ENCODE data around the gene NUP107. TPM values are rescaled to one million over a fixed set of nuclear protein-coding genes. Genes with fewer than 3 reads are reported as not detected.

The NUP107 gene
- total and polyA plus RNA-seq, 2 experiments from 2014 or later: 23.0 to 40.1 TPM

DNA sequence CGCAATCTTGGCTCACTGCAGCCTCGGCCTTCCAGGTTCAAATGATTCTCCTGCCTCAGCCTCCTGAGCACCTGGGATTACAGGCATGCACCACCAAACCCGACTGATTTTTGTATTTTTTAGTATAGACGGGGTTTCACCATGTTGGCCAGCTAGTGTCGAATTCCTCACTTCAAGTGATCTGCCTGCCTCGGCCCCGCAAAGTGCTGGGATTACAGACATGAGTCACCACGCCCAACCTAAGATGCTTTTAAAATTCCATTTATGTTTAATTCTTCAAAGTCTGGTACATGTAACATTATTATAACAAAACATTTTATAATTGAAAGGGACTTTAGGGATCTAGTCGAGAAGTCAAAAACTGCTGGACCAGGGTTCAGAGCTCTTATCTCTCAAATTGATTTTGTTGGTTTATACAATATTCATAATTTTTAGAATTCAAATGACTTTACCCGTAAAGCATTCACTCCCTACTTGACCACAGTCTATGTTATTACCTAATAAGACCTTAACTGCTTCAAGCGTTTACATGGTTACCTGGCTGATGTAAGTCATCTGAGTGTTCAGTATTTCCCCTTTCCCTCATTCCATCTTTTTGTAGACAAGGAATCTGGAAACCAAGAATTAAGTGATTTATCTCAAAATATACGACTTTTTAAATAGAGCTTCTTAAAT lies 47.9 kb upstream of the NUP107 start:
- 83% methylated on average over 12 of the region's 12 CpGs for WGBS (ENCODE audit: low lambda C conversion rate, missing lambda C conversion rate)
- H3K4me2 ChIP-seq: no peak overlapping the region
- H3K4me1 ChIP-seq (ENCODE audit: insufficient read depth): no peaks in the 10 kb centered on the region
- TF ChIP-seq, protein P1, sequence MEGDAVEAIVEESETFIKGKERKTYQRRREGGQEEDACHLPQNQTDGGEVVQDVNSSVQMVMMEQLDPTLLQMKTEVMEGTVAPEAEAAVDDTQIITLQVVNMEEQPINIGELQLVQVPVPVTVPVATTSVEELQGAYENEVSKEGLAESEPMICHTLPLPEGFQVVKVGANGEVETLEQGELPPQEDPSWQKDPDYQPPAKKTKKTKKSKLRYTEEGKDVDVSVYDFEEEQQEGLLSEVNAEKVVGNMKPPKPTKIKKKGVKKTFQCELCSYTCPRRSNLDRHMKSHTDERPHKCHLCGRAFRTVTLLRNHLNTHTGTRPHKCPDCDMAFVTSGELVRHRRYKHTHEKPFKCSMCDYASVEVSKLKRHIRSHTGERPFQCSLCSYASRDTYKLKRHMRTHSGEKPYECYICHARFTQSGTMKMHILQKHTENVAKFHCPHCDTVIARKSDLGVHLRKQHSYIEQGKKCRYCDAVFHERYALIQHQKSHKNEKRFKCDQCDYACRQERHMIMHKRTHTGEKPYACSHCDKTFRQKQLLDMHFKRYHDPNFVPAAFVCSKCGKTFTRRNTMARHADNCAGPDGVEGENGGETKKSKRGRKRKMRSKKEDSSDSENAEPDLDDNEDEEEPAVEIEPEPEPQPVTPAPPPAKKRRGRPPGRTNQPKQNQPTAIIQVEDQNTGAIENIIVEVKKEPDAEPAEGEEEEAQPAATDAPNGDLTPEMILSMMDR (IDR thresholded peaks at IDR 0.05; ENCODE audit: poor library complexity): no peak
- no peak for TF ChIP-seq EZH2 (IDR thresholded peaks at IDR 0.05; ENCODE audit: borderline replicate concordance)
- no peak for TF ChIP-seq EZH2phosphoT487 (IDR thresholded peaks at IDR 0.05; ENCODE audit: low read depth, severe bottlenecking, unreplicated experiment)
- H3K9me2 ChIP-seq (replicated peaks; ENCODE audit: insufficient read depth): no peaks in the 10 kb centered on the region
- H3K36me3 ChIP-seq (replicated peaks; ENCODE audit: insufficient read depth, low read depth): peaks cover 2% of the 10 kb centered on the region
- no peak overlapping the region for H3K4me3 ChIP-seq
- no peaks in the 10 kb centered on the region for H3K27me3 ChIP-seq
- no peak overlapping the region for H3K27ac ChIP-seq
- peaks cover 96% of the 10 kb centered on the region for H4K20me1 ChIP-seq (ENCODE audit: insufficient read depth, poor library complexity, severe bottlenecking)
- H3K79me2 ChIP-seq: peaks cover 99% of the 10 kb centered on the region
- DNase-seq (ENCODE audit: low spot score): no peak
- no peaks in the 10 kb centered on the region for H3K9me3 ChIP-seq (ENCODE audit: low read depth)
- no peak overlapping the region for H2AFZ ChIP-seq

DNA sequence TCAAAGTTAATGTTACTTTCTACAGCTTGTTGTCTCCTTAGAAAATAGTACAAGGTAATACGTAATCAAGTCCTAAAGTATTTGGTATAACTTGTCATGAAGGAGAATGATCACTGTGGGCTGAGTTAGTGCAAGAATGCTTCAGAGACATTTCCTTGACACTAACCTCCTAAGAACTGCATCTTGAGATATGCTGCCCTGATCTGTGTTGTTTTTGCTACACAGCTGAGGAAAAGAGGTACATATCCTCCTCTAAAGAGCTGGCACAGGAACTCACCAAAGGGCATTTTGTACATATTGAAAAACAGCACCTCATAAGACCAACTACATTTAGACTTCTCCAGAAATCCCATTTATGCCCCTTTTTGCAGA lies 47.4 kb upstream of the NUP107 start:
- Histone ChIP-seq H3K79me2 (peaks cover 99% of the 10 kb centered on the region), H4K20me1 (ENCODE audit: insufficient read depth, poor library complexity, severe bottlenecking) (peaks cover 96% of the 10 kb centered on the region), H3K27me3 (no peaks in the 10 kb centered on the region), H3K36me3 (replicated peaks; ENCODE audit: insufficient read depth, low read depth) (peaks cover 2% of the 10 kb centered on the region), H2AFZ (no peak overlapping the region), H3K27ac (no peak overlapping the region), H3K9me2 (replicated peaks; ENCODE audit: insufficient read depth) (no peaks in the 10 kb centered on the region), H3K4me2 (no peak overlapping the region), H3K4me3 (no peak overlapping the region), H3K9me3 (ENCODE audit: low read depth) (no peaks in the 10 kb centered on the region), H3K4me1 (ENCODE audit: insufficient read depth) (no peaks in the 10 kb centered on the region)
- WGBS (ENCODE audit: low lambda C conversion rate, missing lambda C conversion rate): 92% methylated on average over 1 of the region's 1 CpG
- no peak for DNase-seq (ENCODE audit: low spot score)
- no peak for TF ChIP-seq EZH2 (IDR thresholded peaks at IDR 0.05; ENCODE audit: borderline replicate concordance)
- TF ChIP-seq, protein P1 (IDR thresholded peaks at IDR 0.05; ENCODE audit: poor library complexity): no peak
- no peak for TF ChIP-seq EZH2phosphoT487 (IDR thresholded peaks at IDR 0.05; ENCODE audit: low read depth, severe bottlenecking, unreplicated experiment)

DNA sequence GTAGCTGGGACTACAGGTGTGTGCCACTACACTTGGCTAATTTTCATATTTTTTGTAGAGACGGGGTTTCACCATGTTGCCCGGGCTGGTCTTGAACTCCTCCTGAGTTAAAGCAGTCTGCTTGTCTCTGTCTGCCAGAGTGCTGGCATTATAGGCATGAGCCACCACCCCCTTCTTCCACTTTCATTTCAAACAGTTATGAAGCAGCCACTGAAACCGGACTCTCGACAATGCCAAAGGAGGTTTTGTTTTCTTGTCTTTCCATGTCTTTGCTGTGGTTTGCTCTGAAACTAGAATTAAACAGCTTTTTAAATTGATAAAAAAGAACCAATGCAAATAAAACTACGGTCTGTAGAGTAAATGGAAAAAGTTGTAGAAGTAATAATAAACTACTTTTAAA lies 45.6 kb upstream of the NUP107 start:
- H4K20me1 ChIP-seq (ENCODE audit: insufficient read depth, poor library complexity, severe bottlenecking): peaks cover 82% of the 10 kb centered on the region
- TF ChIP-seq, protein P1 (IDR thresholded peaks at IDR 0.05; ENCODE audit: poor library complexity): no peak
- TF ChIP-seq EZH2phosphoT487 (IDR thresholded peaks at IDR 0.05; ENCODE audit: low read depth, severe bottlenecking, unreplicated experiment) (no peak), EZH2 (IDR thresholded peaks at IDR 0.05; ENCODE audit: borderline replicate concordance) (no peak)
- no peaks in the 10 kb centered on the region for H3K36me3 ChIP-seq (replicated peaks; ENCODE audit: insufficient read depth, low read depth)
- no peaks in the 10 kb centered on the region for H3K9me2 ChIP-seq (replicated peaks; ENCODE audit: insufficient read depth)
- H3K9me3 ChIP-seq (ENCODE audit: low read depth): no peaks in the 10 kb centered on the region
- H3K4me1 ChIP-seq (ENCODE audit: insufficient read depth): no peaks in the 10 kb centered on the region
- H2AFZ ChIP-seq: no peak overlapping the region
- DNase-seq (ENCODE audit: low spot score): no peak
- H3K27ac ChIP-seq: no peak overlapping the region
- no peaks in the 10 kb centered on the region for H3K27me3 ChIP-seq
- no peak overlapping the region for H3K4me3 ChIP-seq
- H3K79me2 ChIP-seq: peaks cover 99% of the 10 kb centered on the region
- H3K4me2 ChIP-seq: no peak overlapping the region
- 78% methylated on average over 5 of the region's 5 CpGs for WGBS (ENCODE audit: low lambda C conversion rate, missing lambda C conversion rate)
